Activated CD4-positive, alpha-beta T cell treated with anti-CD3 and anti-CD28 coated beads, Interleukin-10, Interleukin-2, amounts not matched to agents 100 ng/mL and 50 ng/mL, durations not matched to agents 16 hours and 8 hours (primary cell): ENCODE data around the gene SOX6.
"Not testable (repeated sequence)": the region's sequence is repeated elsewhere in the genome, so short reads cannot be mapped to it uniquely, and the experiment has no call there.

Source experiments
- DNase-seq: peaks from one replicate; pipeline ENCODE4 v3.0.0-alpha.2; 2020

The SOX6 gene

DNA sequence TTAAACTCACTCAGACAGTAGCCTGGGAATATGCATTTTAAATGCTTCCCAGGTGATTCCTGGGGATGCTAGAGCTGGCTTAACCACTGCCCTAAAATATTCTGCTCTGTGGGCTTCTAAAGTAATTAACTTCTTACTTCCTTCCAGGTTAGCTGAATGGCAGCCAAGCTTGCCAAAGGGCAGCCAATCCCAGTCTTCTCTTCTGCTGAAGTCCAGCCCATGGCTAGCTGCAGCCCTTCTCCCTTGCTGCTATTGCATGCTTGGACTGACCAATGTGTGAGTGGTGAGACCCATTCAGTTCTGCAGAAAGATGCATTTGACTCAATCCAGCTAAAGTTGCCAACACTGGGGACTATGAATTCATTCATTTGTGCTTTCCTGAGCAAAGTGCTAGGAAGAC, 411.9 kb downstream of the SOX6 start:
- no peak for DNase-seq

DNA sequence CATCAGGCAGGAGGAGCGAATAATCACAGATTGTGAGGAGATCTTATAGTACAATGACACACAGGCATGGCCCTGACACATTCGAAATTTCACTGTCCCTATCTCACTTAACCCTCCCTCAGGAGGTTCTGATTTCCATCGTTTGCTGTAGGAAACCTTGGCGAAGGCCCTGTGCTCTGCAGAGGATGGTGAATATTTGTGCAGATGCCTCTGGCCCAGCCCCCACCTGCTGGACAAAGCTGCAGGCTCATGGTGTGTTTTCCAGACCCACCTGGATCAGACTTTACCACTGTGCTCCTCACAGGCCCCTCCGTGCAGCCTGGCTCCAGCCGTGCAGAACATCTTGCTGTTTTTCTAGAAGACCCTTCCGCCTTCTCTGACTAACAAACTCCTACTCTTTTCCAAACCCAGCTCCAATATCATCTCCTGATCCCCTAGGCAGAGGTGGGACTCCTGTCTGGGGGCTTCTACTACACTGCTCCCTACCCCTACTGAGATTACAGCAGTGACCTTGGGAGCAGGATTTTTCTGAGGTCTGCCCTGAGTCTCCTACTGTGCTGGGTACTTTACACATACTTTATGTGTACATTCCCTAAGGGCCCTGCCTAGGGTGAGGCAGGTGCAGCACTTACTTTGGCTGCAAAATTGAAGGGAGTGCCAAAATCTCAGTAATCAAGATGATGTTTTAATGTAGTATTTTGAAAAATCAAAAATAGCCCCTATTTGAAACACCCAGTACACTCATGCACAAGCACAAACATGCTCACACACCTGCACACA, 412.7 kb downstream of the SOX6 start:
- DNase-seq = no peak

DNA sequence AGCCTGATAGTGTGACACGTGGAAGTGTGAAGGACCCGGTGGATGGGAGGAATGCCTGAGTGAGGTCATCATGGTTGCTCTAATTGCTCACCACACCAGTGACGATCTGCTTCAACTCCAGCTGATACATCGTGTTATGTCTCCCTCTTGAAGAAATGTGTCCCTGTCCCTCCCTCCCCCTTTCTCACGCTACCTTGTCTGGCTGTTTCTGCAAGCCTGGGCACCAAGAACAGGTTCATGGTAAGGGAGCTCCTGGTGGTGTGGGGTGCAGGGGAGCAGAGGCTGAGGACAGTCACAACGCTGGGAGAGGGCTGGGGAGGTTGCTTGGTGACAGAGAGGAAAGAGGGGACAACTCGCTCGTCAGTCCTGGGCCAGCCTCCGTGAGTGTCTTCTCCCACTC, 413.4 kb downstream of the SOX6 start:
- no peak for DNase-seq

DNA sequence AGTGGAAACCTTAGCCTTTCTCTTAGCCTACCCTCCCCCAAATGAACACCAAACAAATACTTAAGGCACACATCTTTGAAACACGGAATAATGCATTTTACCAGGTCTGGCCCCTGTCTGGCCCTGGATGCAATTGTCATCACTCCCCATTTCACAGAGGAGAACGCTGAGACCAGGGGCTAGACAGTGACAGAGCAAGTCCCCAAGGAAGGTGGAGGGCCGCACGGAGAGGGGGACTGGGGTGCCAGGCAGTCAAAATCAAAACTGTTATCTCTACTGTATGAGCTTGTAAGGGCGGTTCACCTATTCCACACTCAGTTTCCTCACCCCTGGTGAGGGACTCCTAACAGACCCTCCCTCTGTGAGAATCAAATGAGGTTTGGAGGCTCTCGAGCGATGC, 414.2 kb downstream of the SOX6 start:
- no peak for DNase-seq

DNA sequence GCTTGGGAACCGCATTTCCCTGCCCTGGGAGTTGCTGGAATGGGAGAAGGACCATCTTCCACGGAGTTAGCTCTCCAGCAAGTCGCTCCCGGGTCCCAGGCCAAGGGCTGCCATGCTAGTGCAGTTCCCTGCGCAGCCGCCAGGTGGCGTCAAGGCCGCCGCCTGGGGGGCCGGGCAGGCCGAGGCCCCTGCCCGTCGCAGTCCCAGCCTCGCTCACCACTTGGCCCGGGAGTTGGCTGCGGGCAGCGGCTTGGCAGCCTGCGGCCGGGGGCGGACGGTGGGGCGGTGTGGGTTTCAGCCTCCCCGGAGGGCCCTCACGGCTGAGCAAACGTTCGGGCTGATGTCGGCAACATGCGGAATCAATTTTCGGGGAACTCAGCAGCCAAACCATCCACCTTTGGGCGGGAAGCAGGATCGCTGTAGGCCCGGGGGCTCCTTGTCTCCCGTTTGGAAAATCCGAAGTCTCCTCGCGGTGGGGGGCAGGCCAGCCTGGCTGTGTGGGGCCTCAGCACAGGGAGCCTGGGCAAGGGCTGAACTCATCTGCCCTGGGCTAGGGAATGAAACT, 415.1 kb downstream of the SOX6 start:
- peak; percentile 34 for DNase-seq

DNA sequence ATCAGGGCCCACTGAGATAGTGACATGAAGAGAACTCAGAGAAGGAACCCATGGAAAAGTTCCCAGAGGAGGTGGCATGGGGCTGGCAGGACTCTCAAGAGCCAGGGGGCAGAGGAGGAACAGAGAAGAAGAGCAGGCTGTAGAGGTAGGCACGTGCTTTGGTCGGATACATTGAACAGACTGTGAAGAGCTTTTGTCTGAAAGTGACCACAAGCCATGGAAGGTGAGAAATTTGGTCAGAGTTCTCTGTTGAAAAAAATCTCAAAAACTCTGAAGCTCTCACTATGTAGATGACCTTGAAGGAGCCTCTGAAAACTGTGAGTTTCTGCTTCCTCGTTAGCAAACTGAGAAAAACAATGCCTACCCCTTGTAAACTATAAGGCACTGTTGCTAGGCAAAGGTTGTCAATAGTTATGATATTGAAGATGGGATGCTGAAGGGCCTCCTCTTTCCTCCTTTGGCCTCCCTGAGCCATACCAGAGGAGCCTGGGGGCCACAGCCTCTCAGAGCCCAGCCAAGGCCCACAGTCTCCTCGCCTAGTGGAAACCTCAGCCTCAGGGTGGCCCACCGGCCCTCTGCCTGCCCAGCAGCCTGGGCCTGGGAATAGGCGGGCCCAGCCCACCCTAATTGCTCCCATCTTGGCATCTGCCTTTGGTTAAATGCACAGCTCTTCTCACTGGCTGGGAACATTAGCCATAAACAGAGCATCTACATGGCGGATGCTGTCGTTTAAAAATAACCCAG, 415.7 kb downstream of the SOX6 start:
- DNase-seq = no peak

DNA sequence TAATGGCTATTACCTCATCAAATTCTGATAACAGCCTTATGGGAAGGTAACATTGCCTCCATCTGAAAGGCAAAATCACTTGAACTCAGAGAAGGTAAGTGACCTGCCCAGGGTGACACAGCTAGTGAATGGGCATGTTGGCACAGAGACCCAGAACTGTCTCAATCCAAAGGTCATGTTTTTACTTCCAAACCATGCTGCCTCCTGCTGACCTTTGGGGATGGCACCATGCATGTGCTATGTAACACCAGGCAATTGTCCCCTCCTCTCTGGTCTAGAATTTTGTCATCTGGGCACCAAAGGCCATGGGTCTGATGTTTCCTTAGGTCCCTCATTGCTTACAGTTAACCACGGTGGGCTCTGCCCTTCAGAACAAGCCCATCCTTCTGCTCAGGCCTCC, 417.4 kb downstream of the SOX6 start:
- DNase-seq = no peak

DNA sequence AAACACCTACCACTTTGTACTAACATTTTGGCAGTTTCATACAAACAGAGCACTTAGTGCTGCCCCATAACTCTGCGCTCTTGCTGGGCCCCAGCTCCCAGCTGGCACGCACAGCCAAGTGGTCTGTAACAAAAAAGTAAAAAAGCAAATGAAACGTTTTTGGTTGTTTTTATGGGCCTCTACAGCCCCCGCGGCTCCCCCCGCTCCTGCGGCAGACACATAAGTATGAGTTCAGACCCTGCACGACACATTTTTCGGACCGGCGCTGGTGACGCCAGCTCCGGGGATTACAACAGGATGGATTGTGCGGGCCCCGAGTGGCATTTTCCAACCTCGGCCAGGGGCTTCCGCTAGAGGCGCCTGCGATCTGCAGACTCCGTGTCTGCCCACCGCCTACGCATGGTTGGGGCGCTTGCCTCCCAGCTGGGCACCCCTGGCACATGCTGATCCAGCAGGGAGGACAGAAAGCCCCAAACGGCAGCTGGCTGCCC, 418.2 kb downstream of the SOX6 start:
- no peak for DNase-seq

DNA sequence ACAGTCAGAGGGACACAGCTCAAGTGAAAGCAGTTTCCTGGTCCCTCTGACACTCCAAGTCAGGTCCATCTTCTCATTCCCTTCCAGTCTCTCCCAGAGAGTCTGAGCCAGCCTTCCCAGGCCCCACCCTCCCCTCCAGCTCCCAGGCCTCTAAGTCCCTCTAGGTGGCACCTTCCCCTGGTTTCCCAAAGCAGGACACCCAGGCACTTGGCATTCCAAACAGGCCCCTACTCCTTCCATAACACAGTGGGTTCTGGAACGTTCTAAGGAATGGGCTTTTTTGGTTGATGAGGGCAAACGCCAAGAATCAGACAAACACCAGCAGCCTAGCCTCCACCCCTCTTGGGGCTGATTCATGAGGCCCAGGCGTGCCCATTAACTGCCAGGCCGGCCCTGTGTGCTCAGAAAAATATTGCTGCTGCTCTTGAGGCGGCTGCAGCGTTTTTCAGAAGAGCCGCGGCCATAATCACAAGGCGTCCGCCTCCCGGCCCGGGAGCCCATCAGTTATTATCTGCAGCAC, 418.7 kb downstream of the SOX6 start:
- DNase-seq = no peak

DNA sequence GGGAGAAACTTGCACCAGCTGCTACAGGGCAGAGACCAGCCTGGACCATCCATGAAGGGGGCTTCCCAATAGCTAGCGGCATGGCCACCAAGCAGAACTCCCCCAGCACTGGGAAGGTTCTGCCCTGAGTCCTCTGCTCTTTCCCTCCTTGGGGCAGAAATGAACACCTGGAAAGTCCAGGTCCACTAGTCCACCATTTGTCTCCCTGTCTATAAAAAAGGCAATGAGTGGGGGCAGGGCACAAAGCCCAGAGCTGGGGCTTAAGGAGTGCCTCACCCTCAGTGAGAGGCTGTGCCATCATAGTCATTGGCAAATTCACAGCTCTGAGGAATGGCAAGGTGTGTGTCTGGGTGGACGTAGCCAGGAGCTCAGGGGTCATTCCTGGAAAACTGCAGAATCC, 420.3 kb downstream of the SOX6 start:
- no peak for DNase-seq

DNA sequence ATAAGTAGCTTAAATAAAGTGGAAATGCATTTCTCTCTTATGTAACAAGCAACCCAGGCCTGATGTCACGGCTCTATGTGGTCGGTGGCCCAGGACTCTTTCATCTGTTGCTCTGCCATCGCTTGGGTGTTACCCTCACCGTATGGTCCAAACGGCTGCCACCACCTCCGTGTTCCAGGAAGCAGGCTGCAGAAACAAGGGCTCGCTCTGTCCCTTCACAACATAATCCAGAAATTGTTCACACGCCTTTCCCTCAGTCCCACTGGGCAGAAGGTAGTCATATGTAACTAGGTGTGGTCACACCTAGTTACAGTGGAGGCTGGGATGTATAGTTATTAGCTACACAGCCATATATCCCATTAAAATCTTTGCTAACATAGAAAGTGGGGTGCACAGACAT, 421.0 kb downstream of the SOX6 start:
- no peak for DNase-seq

DNA sequence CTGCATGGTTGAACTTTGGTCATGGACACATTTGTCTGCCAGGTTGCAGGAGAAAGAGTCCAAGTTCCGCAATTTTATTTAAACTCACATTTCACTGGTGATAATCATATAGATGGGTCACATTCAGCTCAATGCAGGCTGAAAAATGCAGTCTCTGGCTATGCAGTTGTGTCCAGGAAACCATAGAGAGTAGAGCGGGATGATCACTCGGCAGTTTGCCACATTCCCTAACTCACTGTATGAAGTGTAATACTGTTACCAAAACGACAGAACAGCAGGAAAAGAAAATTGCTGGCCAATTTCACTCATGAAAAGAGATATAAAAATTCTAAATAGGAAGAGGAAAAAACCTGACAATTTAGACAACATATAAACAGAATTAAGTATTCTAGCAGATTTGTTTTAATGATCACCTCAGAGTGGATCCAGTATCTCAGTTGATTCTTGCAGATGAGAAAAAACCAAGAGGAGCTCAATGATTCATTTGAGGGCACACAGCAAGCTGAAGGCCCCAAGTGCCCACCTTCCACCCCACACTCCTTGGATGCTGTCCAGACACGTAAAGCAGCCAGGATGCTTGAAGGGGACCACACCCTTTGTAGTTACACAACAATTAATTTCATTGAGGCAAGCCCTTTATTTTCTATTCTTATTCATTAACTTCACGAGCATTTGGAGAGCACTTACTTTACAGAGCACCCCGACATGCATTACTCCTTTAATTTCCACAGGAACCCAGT, 422.3 kb downstream of the SOX6 start:
- no peak for DNase-seq

DNA sequence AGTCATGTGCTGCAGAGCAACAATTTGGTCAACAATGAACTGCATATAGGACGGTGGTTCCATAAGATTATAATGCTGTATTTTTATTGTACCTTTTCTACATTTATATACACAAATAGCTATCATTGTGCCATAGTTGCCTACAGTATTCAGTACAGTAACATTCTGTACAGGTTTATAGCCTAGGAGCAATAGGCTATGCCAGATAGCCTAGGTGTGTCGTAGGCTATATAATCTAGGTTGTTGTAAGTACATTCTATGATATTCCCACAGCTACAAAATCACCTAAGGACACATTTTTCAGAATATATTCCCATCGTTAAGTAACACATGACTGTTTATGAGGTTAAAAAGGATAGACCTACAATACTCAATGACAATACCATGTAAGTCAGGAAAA, 423.9 kb downstream of the SOX6 start:
- no peak for DNase-seq

DNA sequence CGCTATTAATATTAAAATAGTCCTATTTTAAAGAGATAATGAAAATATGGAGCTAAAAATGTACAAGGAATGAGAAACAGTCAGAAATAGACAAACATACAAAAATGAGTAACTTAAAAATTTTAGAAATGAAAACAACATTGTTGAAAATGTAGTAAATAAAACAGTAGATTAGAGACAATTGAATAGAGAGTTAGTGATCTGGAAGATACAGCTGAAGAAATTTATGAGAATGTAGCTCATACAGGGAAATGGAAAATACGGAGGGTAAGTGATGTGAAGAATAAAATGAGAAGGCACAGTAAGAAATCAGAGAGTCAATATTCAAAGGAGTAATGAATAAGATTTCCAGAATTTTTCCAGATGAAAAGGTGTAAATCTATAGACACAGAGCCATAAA, 424.8 kb downstream of the SOX6 start:
- no peak for DNase-seq

DNA sequence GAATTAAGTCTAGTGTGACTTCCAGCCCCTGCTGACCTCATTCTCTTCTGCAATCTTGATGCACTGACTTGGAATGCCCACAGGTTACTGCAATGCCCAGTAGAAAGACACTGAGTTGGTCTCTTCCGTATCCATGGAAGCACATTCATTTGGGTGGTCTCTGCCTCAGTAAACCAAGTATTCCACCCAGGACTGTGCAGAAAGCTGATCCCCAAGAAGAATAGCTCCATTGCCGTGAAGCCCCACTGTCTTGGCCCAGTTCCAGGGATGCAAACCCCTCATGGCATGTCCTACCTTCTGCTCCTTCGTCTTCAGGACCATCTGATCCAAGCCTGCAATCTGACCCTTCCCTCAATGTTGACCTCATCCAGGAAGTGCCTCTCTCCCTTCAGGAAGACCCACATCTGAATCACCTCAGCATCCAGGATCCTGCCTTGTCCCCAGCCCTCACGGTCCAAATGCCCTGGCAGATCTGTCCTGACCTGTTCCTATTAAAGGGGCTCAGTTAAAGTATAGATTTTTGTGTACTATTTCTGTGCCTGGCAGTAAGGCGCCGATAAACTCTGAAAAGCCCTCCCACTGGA, 425.8 kb downstream of the SOX6 start:
- DNase-seq = no peak

DNA sequence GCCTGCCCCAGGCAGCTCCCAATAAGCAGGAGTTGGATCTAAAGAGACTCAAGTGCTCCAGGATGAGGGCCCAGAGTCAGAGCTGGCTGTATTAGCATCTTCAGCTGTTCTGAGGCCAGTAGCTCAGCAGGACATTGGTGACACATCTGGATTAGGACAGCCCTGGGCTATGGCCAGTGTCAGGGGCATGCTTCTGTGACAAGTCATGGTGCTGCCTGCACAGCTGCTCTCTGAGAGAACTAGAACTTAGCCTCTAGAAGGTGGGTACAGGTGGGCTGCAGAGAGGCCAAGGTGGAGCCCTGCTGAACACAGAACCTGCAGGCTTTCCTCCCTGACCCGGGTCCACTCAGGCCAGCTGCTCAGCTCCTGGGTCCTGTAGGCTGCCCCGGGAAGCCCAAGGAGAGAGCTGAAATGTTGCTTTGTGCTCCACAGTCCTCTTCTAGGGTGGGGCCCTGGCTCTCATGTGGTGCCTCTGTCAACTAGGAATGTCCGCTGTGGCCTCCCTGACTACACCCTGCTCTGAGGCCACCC, 426.9 kb downstream of the SOX6 start:
- DNase-seq = no peak

DNA sequence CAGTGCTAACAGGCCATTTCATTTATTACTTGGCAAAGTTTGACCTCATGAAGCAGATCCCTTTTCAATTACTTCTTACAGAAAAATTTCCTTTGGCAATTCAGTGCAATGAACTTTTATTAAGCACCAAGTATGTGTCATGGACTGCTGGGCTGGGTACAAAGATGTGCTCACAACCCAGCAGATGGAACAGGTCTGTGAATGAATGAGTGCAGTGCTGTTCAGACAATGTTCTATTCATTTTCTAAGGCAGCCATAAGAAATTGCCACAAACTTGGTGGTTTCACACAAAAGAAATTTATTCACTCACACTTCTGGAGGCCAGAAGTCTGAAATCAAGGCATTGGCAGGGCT, 428.5 kb downstream of the SOX6 start:
- no peak for DNase-seq

DNA sequence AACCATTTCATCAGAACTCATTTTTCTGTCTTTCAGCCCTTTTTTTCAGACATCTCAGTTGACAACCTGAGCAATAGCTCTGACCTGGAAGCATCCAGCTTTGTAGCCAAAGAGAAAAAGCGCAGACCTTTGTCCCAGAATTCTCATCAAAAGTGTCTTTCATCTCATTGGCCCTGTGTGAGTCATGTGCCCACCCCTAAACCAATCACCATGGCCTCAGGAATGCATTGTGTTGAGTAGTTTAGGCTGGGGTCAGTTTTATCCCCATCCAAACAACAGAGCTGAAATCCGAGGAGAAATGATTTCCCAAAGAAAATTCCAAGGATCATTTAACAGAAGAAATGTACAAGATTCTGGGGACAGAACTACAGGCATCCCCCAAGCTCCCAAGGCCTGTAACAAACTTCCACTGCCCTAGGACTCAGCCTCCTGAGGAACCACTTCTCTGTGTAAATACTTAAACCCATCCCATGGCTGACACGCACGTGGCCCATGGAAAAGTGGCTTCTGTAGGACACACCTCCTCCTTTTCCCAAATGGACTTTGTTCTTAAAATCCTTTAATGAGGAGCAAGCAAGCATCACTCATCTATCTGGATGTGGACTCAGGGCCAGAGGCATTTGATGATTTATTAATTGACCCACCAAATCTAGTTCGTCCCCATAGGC, 429.0 kb downstream of the SOX6 start:
- DNase-seq = no peak

DNA sequence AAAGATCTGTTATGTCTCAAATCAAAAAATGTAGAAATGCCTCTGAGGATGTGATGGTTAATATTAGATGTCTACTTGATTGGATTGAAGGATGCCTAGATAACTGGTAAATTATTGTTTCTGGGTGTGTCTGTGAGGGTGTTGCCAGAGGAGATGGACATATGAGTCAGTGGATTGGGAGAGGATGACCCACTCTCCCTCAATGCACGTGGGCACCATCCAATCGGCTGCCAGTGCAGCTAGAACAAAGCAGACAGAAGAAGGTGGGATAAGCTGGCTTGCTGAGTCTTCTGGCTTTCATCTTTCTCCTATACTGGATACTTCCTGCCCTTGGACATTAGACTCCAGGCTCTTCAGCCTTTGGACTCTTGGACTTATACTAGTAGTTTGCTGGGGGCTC, 430.3 kb downstream of the SOX6 start:
- DNase-seq = no peak

DNA sequence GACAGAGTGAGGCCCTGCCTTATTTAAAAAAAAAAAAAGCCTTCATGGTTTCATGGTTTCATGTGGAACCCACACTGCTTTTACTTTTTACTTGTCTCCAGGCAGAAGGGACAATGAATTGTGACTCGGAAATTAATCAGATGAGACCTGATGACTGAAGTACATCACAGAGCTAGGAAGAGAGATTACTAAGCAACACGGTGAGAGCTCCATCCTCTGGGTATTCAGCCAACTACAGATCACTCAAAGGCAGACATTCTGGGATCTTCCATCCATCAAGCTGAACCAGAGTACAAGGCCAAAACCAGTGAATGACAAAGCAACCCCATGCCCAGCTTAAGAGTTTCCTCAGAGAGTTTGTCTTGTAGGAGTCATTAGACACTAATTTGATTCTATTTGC, 433.2 kb downstream of the SOX6 start:
- DNase-seq = no peak

DNA sequence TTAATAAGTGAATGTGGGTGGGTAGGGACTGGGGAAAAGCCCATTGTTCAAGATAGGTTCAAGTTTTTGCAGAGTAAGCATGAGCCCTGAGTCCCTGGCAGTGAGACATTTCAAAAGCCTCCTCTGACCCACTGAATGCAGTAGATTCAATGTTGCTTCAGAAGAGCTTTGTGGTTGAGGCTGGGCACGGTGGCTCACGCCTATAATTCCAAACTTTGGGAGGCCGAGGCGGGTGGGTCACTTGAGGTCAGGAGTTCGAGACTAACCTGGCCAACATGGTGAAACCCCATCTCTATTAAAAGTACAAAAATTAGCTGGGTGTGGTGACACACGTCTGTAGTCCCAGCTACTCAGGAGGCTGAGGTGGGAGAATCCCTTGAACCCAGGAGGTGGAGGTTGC, 433.6 kb downstream of the SOX6 start:
- DNase-seq = not testable (repeated sequence)
